ENCODE results near the gene ABCB6. TPM values are rescaled to one million over a fixed set of nuclear protein-coding genes. Genes with fewer than 3 reads are reported as not detected.
A peak's percentile ranks its signal among the peaks of the same experiment; 100 is the strongest.

Gene ABCB6
- total RNA-seq, 2 experiments from 2014 or later = 10.0 to 10.3 TPM

GRCh38 chr2:219252084-219252483 lies 33.3 kb upstream of the ABCB6 start:
- H3K27me3 Mint-ChIP-seq = no peaks in the 10 kb centered on the region
- CTCF ChIA-PET = interaction anchor here (0.7 to 9.7 kb wide), 7 partner anchors 9 to 78 kb away, joined by 3 to 99 read pairs (median 4); partner anchors contain the start of genes DNAJB2 and ZFAND2B
- no peak for DNase-seq
- peak overlapping the region; percentile 99 for H3K4me3 Mint-ChIP-seq
- peak overlapping the region; percentile 93 for H3K27ac Mint-ChIP-seq
- peaks cover 68% of the 10 kb centered on the region for H3K4me1 Mint-ChIP-seq
- POLR2A ChIA-PET = interaction anchor here (1.3 to 1.5 kb wide), 2 partner anchors 23 to 41 kb away, joined by 3 to 6 read pairs; partner anchors contain the start of genes ANKZF1 and ATG9A
- no peaks in the 10 kb centered on the region for H3K9me3 Mint-ChIP-seq
- peaks cover 58% of the 10 kb centered on the region for H3K36me3 Mint-ChIP-seq (ENCODE audit: low read depth)

DNA sequence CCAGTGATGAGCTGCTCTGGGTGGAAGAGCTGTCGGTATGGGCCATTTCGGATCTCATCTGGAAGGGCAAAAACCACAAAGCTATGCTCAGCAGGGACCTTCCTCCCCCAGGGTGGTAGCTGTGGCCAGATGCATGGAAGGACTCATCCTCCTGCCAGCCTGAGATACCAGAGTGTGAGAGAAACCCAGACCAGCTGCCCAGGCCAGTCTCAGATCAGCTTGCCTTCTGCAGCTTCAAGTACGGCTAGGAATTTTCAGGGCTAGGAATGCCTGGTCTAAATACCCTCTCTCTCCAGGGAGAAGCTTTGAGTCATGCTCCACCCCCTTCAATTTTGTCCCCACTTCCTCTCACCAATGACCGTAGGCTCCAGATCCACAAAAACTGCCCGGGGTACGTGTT lies 32.9 kb upstream of the ABCB6 start:
- Mint-ChIP-seq H3K27ac (peak overlapping the region; percentile 93), H3K27me3 (no peaks in the 10 kb centered on the region), H3K4me3 (peak overlapping the region; percentile 99), H3K36me3 (ENCODE audit: low read depth) (peaks cover 62% of the 10 kb centered on the region), H3K9me3 (no peaks in the 10 kb centered on the region), H3K4me1 (peaks cover 73% of the 10 kb centered on the region)
- CTCF ChIA-PET = interaction anchor here (0.7 to 9.7 kb wide), 8 partner anchors 10 to 78 kb away, joined by 3 to 99 read pairs (median 4); partner anchors contain the start of genes DNAJB2 and ZFAND2B
- no peak for DNase-seq
- POLR2A ChIA-PET = interaction anchor here (1.3 kb wide), 1 partner anchor 22 kb away, joined by 3 read pairs; the partner anchor contains the start of genes ANKZF1 and ATG9A

DNA sequence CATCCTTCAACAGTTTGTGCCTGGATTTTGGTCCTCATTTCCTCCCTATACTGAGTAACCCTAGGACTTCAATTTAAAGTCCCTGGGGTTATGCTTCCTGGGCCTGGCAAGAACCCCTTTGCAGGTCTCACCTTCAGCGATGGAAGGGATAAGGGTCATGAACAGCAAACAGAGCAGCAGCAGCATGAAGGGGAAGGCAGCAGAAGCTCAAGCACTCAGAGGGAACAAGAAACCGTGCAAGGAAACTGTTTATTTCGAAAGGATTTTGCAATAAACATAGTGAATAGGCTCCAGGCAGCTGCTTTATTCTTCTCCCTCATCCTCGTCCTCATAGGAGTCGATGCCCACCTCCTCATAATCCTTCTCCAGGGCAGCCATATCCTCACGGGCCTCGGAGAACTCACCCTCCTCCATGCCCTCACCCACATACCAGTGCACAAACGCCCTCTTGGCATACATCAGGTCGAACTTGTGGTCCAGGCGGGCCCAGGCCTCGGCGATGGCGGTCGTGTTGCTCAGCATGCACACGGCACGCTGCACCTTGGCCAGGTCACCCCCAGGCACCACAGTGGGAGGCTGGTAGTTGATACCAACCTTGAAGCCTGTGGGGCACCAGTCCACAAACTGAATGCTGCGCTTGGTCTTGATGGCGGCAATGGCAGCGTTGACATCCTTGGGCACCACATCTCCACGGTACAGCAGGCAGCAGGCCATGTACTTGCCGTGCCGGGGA lies 31.5 kb upstream of the ABCB6 start:
- ChIA-PET CTCF (interaction anchor here (1.2 to 9.7 kb wide), 4 partner anchors 28 to 48 kb away, joined by 3 to 99 read pairs (median 38); partner anchors contain the start of gene DNAJB2), POLR2A (interaction anchor here (1.0 kb wide), 1 partner anchor 21 kb away, joined by 3 read pairs; the partner anchor contains the start of genes ANKZF1 and ATG9A)
- Mint-ChIP-seq H3K4me1 (peaks cover 75% of the 10 kb centered on the region), H3K27ac (peak overlapping the region; percentile 91), H3K27me3 (no peaks in the 10 kb centered on the region), H3K9me3 (no peaks in the 10 kb centered on the region), H3K4me3 (peak overlapping the region; percentile 99), H3K36me3 (ENCODE audit: low read depth) (peaks cover 66% of the 10 kb centered on the region)
- DNase-seq = no peak

GRCh38 chr2:219249203-219249980 lies 30.6 kb upstream of the ABCB6 start:
- Mint-ChIP-seq H3K27me3 (no peaks in the 10 kb centered on the region), H3K4me3 (peak overlapping the region; percentile 99), H3K4me1 (peaks cover 76% of the 10 kb centered on the region), H3K9me3 (no peaks in the 10 kb centered on the region), H3K36me3 (ENCODE audit: low read depth) (peaks cover 66% of the 10 kb centered on the region), H3K27ac (peak overlapping the region; percentile 91)
- ChIA-PET POLR2A (interaction anchor here (1.0 kb wide), 1 partner anchor 20 kb away, joined by 3 read pairs; the partner anchor contains the start of genes ANKZF1 and ATG9A), CTCF (interaction anchor here (1.0 to 9.7 kb wide), 11 partner anchors 9 to 66 kb away, joined by 3 to 99 read pairs (median 4); partner anchors contain the start of genes ABCB6 and DNAJB2)
- peak; percentile 56 for DNase-seq

GRCh38 chr2:219248845-219249202 lies 30.1 kb upstream of the ABCB6 start:
- Mint-ChIP-seq H3K4me3 (peak overlapping the region; percentile 99), H3K27ac (peak overlapping the region; percentile 91), H3K36me3 (ENCODE audit: low read depth) (peaks cover 66% of the 10 kb centered on the region), H3K9me3 (no peaks in the 10 kb centered on the region), H3K4me1 (peaks cover 79% of the 10 kb centered on the region), H3K27me3 (no peaks in the 10 kb centered on the region)
- POLR2A ChIA-PET = no interaction called here
- CTCF ChIA-PET = interaction anchor here (1.0 to 9.7 kb wide), 11 partner anchors 10 to 74 kb away, joined by 3 to 99 read pairs (median 5); partner anchors contain the start of genes ABCB6 and DNAJB2
- no peak for DNase-seq

GRCh38 chr2:219247678-219248642 lies 29.2 kb upstream of the ABCB6 start:
- H3K4me3 Mint-ChIP-seq = peak overlapping the region; percentile 99
- H3K9me3 Mint-ChIP-seq = no peaks in the 10 kb centered on the region
- H3K36me3 Mint-ChIP-seq (ENCODE audit: low read depth) = peaks cover 66% of the 10 kb centered on the region
- CTCF ChIA-PET = interaction anchor here (0.6 to 9.7 kb wide), 14 partner anchors 8 to 203 kb away, joined by 3 to 99 read pairs (median 4); partner anchors contain the start of genes ABCB6 and DNAJB2
- H3K4me1 Mint-ChIP-seq = peaks cover 86% of the 10 kb centered on the region
- H3K27ac Mint-ChIP-seq = peak overlapping the region; percentile 91
- DNase-seq = peak; percentile 73
- POLR2A ChIA-PET = interaction anchor here (1.0 kb wide), 1 partner anchor 31 kb away, joined by 6 read pairs; the partner anchor contains the start of gene DNAJB2
- H3K27me3 Mint-ChIP-seq = no peaks in the 10 kb centered on the region

- no peak for DNase-seq
- CTCF ChIA-PET = interaction anchor here (1.5 to 2.9 kb wide), 3 partner anchors 8 to 44 kb away, joined by 6 to 15 read pairs (median 14); partner anchors contain the start of genes ANKZF1, ATG9A and TUBA4A
Observed at GRCh38 chr2:219246559-219246958, 27.8 kb upstream of the ABCB6 start.

GRCh38 chr2:219245899-219246230 lies 27.1 kb upstream of the ABCB6 start:
- H3K9me3 Mint-ChIP-seq = no peaks in the 10 kb centered on the region
- H3K27me3 Mint-ChIP-seq = no peaks in the 10 kb centered on the region
- peak; percentile 32 for DNase-seq
- H3K4me1 Mint-ChIP-seq = peaks cover 70% of the 10 kb centered on the region
- H3K4me3 Mint-ChIP-seq = peak overlapping the region; percentile 99
- peak overlapping the region; percentile 99 for H3K27ac Mint-ChIP-seq
- ChIA-PET CTCF (interaction anchor here (0.9 to 2.9 kb wide), 11 partner anchors 9 to 348 kb away, joined by 3 to 15 read pairs (median 5); partner anchors contain the start of genes ANKZF1, ATG9A, TUBA4A and ZFAND2B), POLR2A (interaction anchor here (1.4 kb wide), 1 partner anchor 8 kb away, joined by 5 read pairs; the partner anchor contains the start of gene TUBA4A)
- peaks cover 45% of the 10 kb centered on the region for H3K36me3 Mint-ChIP-seq (ENCODE audit: low read depth)

More at GRCh38 chr2:219246559-219246958, 27.8 kb upstream of the ABCB6 start:
- peak overlapping the region; percentile 99 for H3K4me3 Mint-ChIP-seq
- peak overlapping the region; percentile 99 for H3K27ac Mint-ChIP-seq
- POLR2A ChIA-PET = no interaction called here
- H3K27me3 Mint-ChIP-seq = no peaks in the 10 kb centered on the region
- no peaks in the 10 kb centered on the region for H3K9me3 Mint-ChIP-seq
- H3K36me3 Mint-ChIP-seq (ENCODE audit: low read depth) = peaks cover 52% of the 10 kb centered on the region
- H3K4me1 Mint-ChIP-seq = peaks cover 77% of the 10 kb centered on the region

DNA sequence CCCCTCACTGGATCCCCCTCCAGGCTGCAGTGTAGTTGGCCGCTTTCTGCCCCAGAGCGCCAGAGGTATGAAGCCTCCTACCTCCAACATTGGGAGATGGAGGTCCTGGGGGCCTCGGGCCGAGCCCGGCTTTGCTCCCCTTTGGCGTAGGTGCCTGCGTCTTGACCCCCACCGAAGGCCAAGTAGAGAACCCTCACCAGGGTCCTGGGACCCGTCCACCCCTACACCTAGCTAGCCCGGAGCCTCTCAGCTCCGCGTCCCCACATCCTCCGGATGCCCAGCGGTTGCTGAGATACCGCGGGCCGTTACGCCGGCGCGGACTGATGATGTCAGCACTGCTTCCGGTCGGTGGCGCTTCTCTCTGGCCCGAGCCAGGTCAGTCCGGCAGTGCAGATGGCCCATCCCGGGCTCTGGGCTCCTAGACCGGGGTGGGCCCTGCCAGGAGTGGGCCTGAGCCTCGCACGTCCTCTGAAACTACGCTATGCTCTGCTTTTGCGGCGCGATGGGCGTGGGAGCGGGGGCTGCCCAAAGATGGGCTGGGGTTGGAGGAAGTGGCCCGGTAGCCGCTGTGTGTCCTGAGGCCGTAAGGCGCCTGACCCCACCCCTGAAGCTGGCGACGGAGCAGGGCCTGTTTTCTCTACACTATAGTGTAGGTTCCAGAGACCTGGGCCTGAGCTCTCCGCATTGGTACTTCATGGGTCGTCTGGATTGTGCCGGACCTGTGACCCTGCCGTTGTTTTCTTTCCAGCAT lies 26.6 kb upstream of the ABCB6 start, which contains the start of the genes GLB1L and STK16:
TSS of gene GLB1L (minus strand) at position 297 of the 751 bp plus-strand sequence. CDS start 1,871 bp downstream, outside the sequence.
TSS of gene STK16 (plus strand) at position 332 of the 751 bp plus-strand sequence. CDS start 521 bp downstream, outside the sequence.
- no peaks in the 10 kb centered on the region for H3K27me3 Mint-ChIP-seq
- H3K4me1 Mint-ChIP-seq = peaks cover 65% of the 10 kb centered on the region
- ChIA-PET POLR2A (interaction anchor here (1.0 to 1.4 kb wide), 2 partner anchors 9 to 10 kb away, joined by 4 to 5 read pairs; partner anchors contain the start of gene TUBA4A), CTCF (interaction anchor here (0.9 to 2.9 kb wide), 14 partner anchors 10 to 348 kb away, joined by 3 to 15 read pairs (median 4); partner anchors contain the start of genes ABCB6, ANKZF1, ATG9A and TUBA4A)
- peak; percentile 89 for DNase-seq
- peak within 1 kb of the TSS; percentile 99 for H3K27ac Mint-ChIP-seq
- H3K36me3 Mint-ChIP-seq (ENCODE audit: low read depth) = peaks cover 40% of the 10 kb centered on the region
- peak within 1 kb of the TSS; percentile 99 for H3K4me3 Mint-ChIP-seq
- H3K9me3 Mint-ChIP-seq = no peaks in the 10 kb centered on the region

- CTCF ChIA-PET = interaction anchor here (0.9 to 2.9 kb wide), 13 partner anchors 10 to 347 kb away, joined by 3 to 15 read pairs (median 4); partner anchors contain the start of genes ABCB6, ANKZF1, ATG9A and TUBA4A
- Mint-ChIP-seq H3K36me3 (ENCODE audit: low read depth) (peaks cover 34% of the 10 kb centered on the region), H3K4me3 (peak overlapping the region; percentile 99), H3K9me3 (no peaks in the 10 kb centered on the region), H3K27ac (peak overlapping the region; percentile 99), H3K27me3 (no peaks in the 10 kb centered on the region), H3K4me1 (peaks cover 59% of the 10 kb centered on the region)
- POLR2A ChIA-PET = interaction anchor here (1.0 to 1.4 kb wide), 2 partner anchors 9 to 10 kb away, joined by 4 to 5 read pairs; partner anchors contain the start of gene TUBA4A
- DNase-seq = no peak
Observed at GRCh38 chr2:219244789-219245147, 26.0 kb upstream of the ABCB6 start.

All from activated CD4-positive, alpha-beta T cell treated with anti-CD3 and anti-CD28 coated beads, Interleukin-2, amount 10 ng/mL, durations not matched to agents 7 days and 5 days (primary cell).